ENCODE measurements around the gene CORO2B. TPM values are rescaled to one million over a fixed set of nuclear protein-coding genes. Genes with fewer than 3 reads are reported as not detected.

CORO2B gene
- total and polyA plus RNA-seq, 2 experiments from 2014 or later = 1.6 to 4.6 TPM

GRCh38 chr15:68565234-68565633 lies 13.6 kb upstream of the CORO2B start (continued):
- no peak for TF ChIP-seq REST (IDR thresholded peaks at IDR 0.05; ENCODE audit: unreplicated experiment)

- Mint-ChIP-seq H3K9me3 (peaks cover 3% of the 10 kb centered on the region; the same call in 1 of the 3 replicates), H3K27ac (no peak overlapping the region), H3K4me1 (peaks cover 36% of the 10 kb centered on the region), H3K36me3 (ENCODE audit: low read depth) (0 out of 3 replicates have a peak, but pooled peaks cover 4% of the 10 kb centered on the region), H3K4me3 (no peak overlapping the region), H3K27me3 (ENCODE audit: insufficient read depth, low read depth, poor library complexity) (no peaks in the 10 kb centered on the region)
- 0 out of 2 replicates have a peak overlapping the region, but pooled peaks have one; percentile 69 for H2AFZ ChIP-seq
- H3K4me3 ChIP-seq = no peak overlapping the region
- TF ChIP-seq CREB1 (CRISPR knock-in tag; IDR thresholded peaks at IDR 0.05; ENCODE audit: low read depth) = no peak
- no peak for TF ChIP-seq EZH2phosphoT487 (IDR thresholded peaks at IDR 0.05; ENCODE audit: unreplicated experiment)
- no peak for TF ChIP-seq NANOG (IDR thresholded peaks at IDR 0.05; ENCODE audit: borderline replicate concordance)
- TF ChIP-seq ZNF114 (CRISPR knock-in tag; IDR thresholded peaks at IDR 0.05) = no peak
- no peak for TF ChIP-seq STAT1 (IDR thresholded peaks at IDR 0.05; ENCODE audit: unreplicated experiment)
- no peak for TF ChIP-seq POLR2AphosphoS5 (IDR thresholded peaks at IDR 0.05; ENCODE audit: low read depth)
- TF ChIP-seq JUNB (IDR thresholded peaks at IDR 0.05; ENCODE audit: unreplicated experiment) = no peak
- no peak for TF ChIP-seq ZNF331 (CRISPR knock-in tag; IDR thresholded peaks at IDR 0.05; ENCODE audit: low read depth)
- TF ChIP-seq ETS1 (IDR thresholded peaks at IDR 0.05) = no peak
- TF ChIP-seq CTCF (conservative IDR thresholded peaks at IDR 0.05; ENCODE audit: low read depth in 2 of 2) = no peak
- no peaks in the 10 kb centered on the region for H3K36me3 ChIP-seq (ENCODE audit: insufficient read depth)
- no peaks in the 10 kb centered on the region for H3K79me2 ChIP-seq (replicated peaks; ENCODE audit: insufficient read depth)
- peaks cover 5% of the 10 kb centered on the region; the same call in 1 of the 2 replicates for H3F3A ChIP-seq (replicated peaks; ENCODE audit: low read depth)
- no peak overlapping the region for H3K4me2 ChIP-seq
- no peaks in the 10 kb centered on the region for H3K9me2 ChIP-seq (ENCODE audit: insufficient read depth)
- DNase-seq (ENCODE audit: low spot score) (no peak), ATAC-seq (no peak)
- H3K27ac ChIP-seq (ENCODE audit: low read depth) = no peak overlapping the region
- H3K4me1 ChIP-seq (ENCODE audit: insufficient read depth) = peaks cover 24% of the 10 kb centered on the region
- no peaks in the 10 kb centered on the region for H3K27me3 ChIP-seq (ENCODE audit: insufficient read depth)
- H4K20me1 ChIP-seq (replicated peaks; ENCODE audit: insufficient read depth) = no peaks in the 10 kb centered on the region
Measured at GRCh38 chr15:68565726-68566125, 13.1 kb upstream of the CORO2B start.

Measured in GM23338 (cell line).